Adrenal gland (tissue), 12 donors: ENCODE data around the gene EIF4G3. TPM values are rescaled to one million over a fixed set of nuclear protein-coding genes. Genes with fewer than 3 reads are reported as not detected.

ENCODE experiments used
- DNase-seq, 7 donors: peaks; one replicate each; pipeline ENCODE4 v3.0.0-alpha.2; 2019 to 2020
- H3K27ac ChIP-seq, 5 donors: fragments of 200-600 bp; sonication (generic) in 4 of 5; 1 replicate in 3 of 5; 2 replicates in 2 of 5; pipeline versions ENCODE4 v1.5.1 to v1.8.0; 2016 to 2020; ENCODE audit warnings: mild to moderate bottlenecking in 1 of 5
- H3K27me3 ChIP-seq: fragments of 200-600 bp; 2 replicates; pipeline ENCODE4 v1.8.0; 2021
- H3K36me3 ChIP-seq, 2 donors: fragments of 200-600 bp; replicated peaks in 1 of 2; 1 replicate in 1 of 2; 2 replicates in 1 of 2; pipeline versions ENCODE4 v1.5.1 to v1.8.0; 2018 to 2022
- H3K4me1 ChIP-seq, 2 donors: fragments of 200-600 bp; replicated peaks in 1 of 2; 1 replicate in 1 of 2; 2 replicates in 1 of 2; pipeline versions ENCODE4 v1.5.1 to v1.8.0; 2018 to 2021
- H3K4me3 ChIP-seq, 4 donors: fragments of 200-600 bp; sonication (generic) in 3 of 4; one replicate each; pipeline ENCODE4 v1.5.1; 2016 to 2018
- H3K9me3 ChIP-seq, 3 donors: fragments of 200-600 bp; sonication (generic) in 1 of 3; replicated peaks in 1 of 3; 1 replicate in 2 of 3; 2 replicates in 1 of 3; pipeline versions ENCODE4 v1.5.1 to v1.8.0; 2016 to 2021
- CTCF ChIP-seq, 6 experiments: fragments of 450-650 bp in 4 of 6; fragments of 200-600 bp in 2 of 6; sonication (generic) in 1 of 6; IDR thresholded peaks; 1 replicate in 5 of 6; 2 replicates in 1 of 6; pipeline versions ENCODE4 v1.5.1 to v1.8.0; 2016 to 2021; ENCODE audit warnings: antibody characterized with exemption in 6 of 6, mild to moderate bottlenecking in 2 of 6, moderate library complexity in 1 of 6
- POLR2A ChIP-seq, 2 donors: fragments of 450-650 bp; IDR thresholded peaks; one replicate each; pipeline ENCODE4 v1.6.1; 2017; ENCODE audit warnings: antibody characterized with exemption in 2 of 2, mild to moderate bottlenecking in 2 of 2, moderate library complexity in 1 of 2
- WGBS, 4 donors: extraction: QIAGEN DNeasy Blood & Tissue Kit in 2 of 4; methylation state at CpG; one replicate each; pipeline versions ENCODE4 v1.1.5 to v1.1.7; 2013 to 2017; 5-methylcytosine and 5-hydroxymethylcytosine counted together
- intact Hi-C, 2 donors: fragments of 100-400 bp; cut with DNase I; formaldehyde crosslinking; loops; one replicate each; pipeline versions ENCODE4 v1.14.1 to v1.15.0; 2022 to 2023
- polyA plus RNA-seq, 3 donors: library from polyadenylated mRNA; stranded (reverse); fragments of 200-250 nt in 2 of 3; fragments of 350-450 nt in 1 of 3; fragmentation: Illumina TruSeq in 1 of 3; extraction: RNeasy Lipid Tissue Mini Kit (QIAGEN cat#74804) in 1 of 3; gene quantifications; one replicate each; pipeline ENCODE4 v1.2.3, GENCODE V29; 2013 to 2014
- total RNA-seq, 9 donors: library from RNA; depleted of rRNA in 4 of 9; stranded (reverse); fragments of >200 nt in 4 of 9; fragments of 120-200 nt in 1 of 9; fragmentation: NEBNext Ultra II Directional in 1 of 9; extraction: Animal tissue kit (Norgen Biotek cat#: 25700) in 1 of 9; gene quantifications; one replicate each; pipeline versions ENCODE4 v1.1.0 to v1.2.4, GENCODE V29; 2013 to 2023
- donor health status: healthy with polysubstance abuse.
- donor health status: Bipolar disorder and iron deficiency.
- donor health status: DM: yes; HTN: yes; CAD: no.
- donor health status: DM: no; HTN: no; CAD: no.
- donor health status: DM: no; HTN: no; CAD: no.
- donor health status: DM: yes; HTN: yes; CAD: no.

Gene EIF4G3
- total and polyA plus RNA-seq, 12 donors, result 30.7 to 58.7 (median 51.6) TPM

GRCh38 chr1:21067551-21068227 lies 109.0 kb downstream of the EIF4G3 start:
- Histone ChIP-seq H3K27ac (no peak overlapping the region), H3K36me3 (no peaks in the 10 kb centered on the region), H3K27me3 (no peaks in the 10 kb centered on the region), H3K9me3 (peaks cover 0 to 5% (median 0%) of the 10 kb centered on the region in 3 donors), H3K4me1 (peaks cover 7 to 24% of the 10 kb centered on the region in 2 donors), H3K4me3 (no peak overlapping the region)
- no peak for DNase-seq
- 89 to 97% (median 94%) methylated on average over 6 of the region's 6 CpGs for WGBS, 4 donors
- TF ChIP-seq CTCF (IDR thresholded peaks at IDR 0.05) (no peak), POLR2A (IDR thresholded peaks at IDR 0.05) (no peak)
- intact Hi-C loops, result no loop called here

GRCh38 chr1:21066356-21067012 lies 110.2 kb downstream of the EIF4G3 start:
- DNase-seq, result no peak
- Histone ChIP-seq H3K4me1 (peaks cover 7 to 24% of the 10 kb centered on the region in 2 donors), H3K36me3 (no peaks in the 10 kb centered on the region), H3K9me3 (peaks cover 0 to 5% (median 0%) of the 10 kb centered on the region in 3 donors), H3K27me3 (no peaks in the 10 kb centered on the region), H3K27ac (no peak overlapping the region), H3K4me3 (no peak overlapping the region)
- intact Hi-C loops, result no loop called here
- TF ChIP-seq CTCF (IDR thresholded peaks at IDR 0.05) (no peak), POLR2A (IDR thresholded peaks at IDR 0.05) (no peak)
- 48 to 60% (median 55%) methylated on average over 3 of the region's 3 CpGs for WGBS, 4 donors

- no peak overlapping the region for H3K27ac ChIP-seq
- H3K36me3 ChIP-seq, result no peaks in the 10 kb centered on the region
- 79 to 89% (median 81%) methylated on average over 2 of the region's 2 CpGs for WGBS, 4 donors
- peaks cover 7 to 24% of the 10 kb centered on the region in 2 donors for H3K4me1 ChIP-seq
- intact Hi-C loops, result no loop called here
- no peak for DNase-seq
- no peaks in the 10 kb centered on the region for H3K27me3 ChIP-seq
- H3K9me3 ChIP-seq, result peaks cover 0 to 5% (median 0%) of the 10 kb centered on the region in 3 donors
- no peak for TF ChIP-seq CTCF (IDR thresholded peaks at IDR 0.05)
- no peak for TF ChIP-seq POLR2A (IDR thresholded peaks at IDR 0.05)
- no peak overlapping the region for H3K4me3 ChIP-seq
Measured at GRCh38 chr1:21065851-21066250, 110.8 kb downstream of the EIF4G3 start.

GRCh38 chr1:21064057-21064456 lies 112.6 kb downstream of the EIF4G3 start:
- intact Hi-C loops, result no loop called here
- H3K27me3 ChIP-seq, result no peaks in the 10 kb centered on the region
- H3K9me3 ChIP-seq, result no peaks in the 10 kb centered on the region
- WGBS, 4 donors, result 47 to 59% (median 51%) methylated on average over 3 of the region's 3 CpGs
- H3K36me3 ChIP-seq, result no peaks in the 10 kb centered on the region
- H3K4me1 ChIP-seq, result peaks cover 7 to 15% of the 10 kb centered on the region in 2 donors
- DNase-seq, result peak in 5 of 7 donors; percentile 37 to 64 (median 51)
- H3K27ac ChIP-seq, result peak overlapping the region in 2 of 5 donors; percentile 22 to 24
- TF ChIP-seq CTCF (IDR thresholded peaks at IDR 0.05), result peak in 2 of 6 experiments; percentile 8 to 21
- no peak for TF ChIP-seq POLR2A (IDR thresholded peaks at IDR 0.05)
- no peak overlapping the region for H3K4me3 ChIP-seq
